IMR-90 (cell line): ENCODE measurements around the gene MGLL. TPM values are rescaled to one million over a fixed set of nuclear protein-coding genes. Genes with fewer than 3 reads are reported as not detected.

Source experiments
- ATAC-seq: fragments of 200-7000 bp; cut with Tn5 transposase; 2 replicates; pipeline ENCODE4 v1.9.1; 2020; ENCODE audit warnings: low read depth, mild to moderate bottlenecking, moderate library complexity
- BruUV-seq: library from RNA; stranded (reverse); fragments of 400-500 nt; replicated peaks from 2 replicates; lab custom pipeline; 2021; lab: Mats Ljungman, UMichigan
- CTCF ChIA-PET: fragments of 300-600 bp; formaldehyde crosslinking; extraction: SDS; loops from one replicate; lab custom pipeline; 2021; ENCODE audit warnings: antibody characterized with exemption; lab: Yijun Ruan, JAX
- POLR2A ChIA-PET: fragments of 300-600 bp; sonication (Branson Sonifier 250); formaldehyde crosslinking; loops from one replicate; lab custom pipeline; 2022; ENCODE audit warnings: antibody characterized with exemption; ENCODE audit not compliant: unreplicated experiment; lab: Charles Lee
- DNase-seq: peaks from one replicate; pipeline ENCODE4 v3.0.0; 2013
- H2AFZ ChIP-seq: replicated peaks from 2 replicates; pipeline ENCODE3; 2013; ENCODE audit warnings: low read length, mild to moderate bottlenecking; ENCODE audit not compliant: poor library complexity
- H2AK5ac ChIP-seq: 2 replicates; pipeline ENCODE4 v1.6.1; 2013; ENCODE audit warnings: low read depth, low read length, inconsistent platforms
- H2AK9ac ChIP-seq: replicated peaks from 2 replicates; pipeline ENCODE3; 2013; ENCODE audit warnings: mild to moderate bottlenecking, low read depth, low read length, moderate library complexity; ENCODE audit not compliant: poor library complexity
- H2BK120ac ChIP-seq: 2 replicates; pipeline ENCODE4 v1.6.1; 2013; ENCODE audit warnings: low read depth, low read length, inconsistent platforms
- H2BK15ac ChIP-seq: 3 replicates; pipeline ENCODE4 v1.6.1; 2013; ENCODE audit warnings: low read depth, low read length, inconsistent platforms
- H2BK20ac ChIP-seq: 2 replicates; pipeline ENCODE4 v1.6.1; 2013; ENCODE audit warnings: low read depth, mild to moderate bottlenecking, inconsistent platforms, low read length, moderate library complexity
- H2BK5ac ChIP-seq: 2 replicates; pipeline ENCODE4 v1.6.1; 2013; ENCODE audit warnings: mild to moderate bottlenecking, low read depth, low read length, inconsistent platforms; ENCODE audit not compliant: poor library complexity, severe bottlenecking
- H3K14ac ChIP-seq: replicated peaks from 2 replicates; pipeline ENCODE4 v1.6.1; 2013; ENCODE audit warnings: low read depth, low read length, inconsistent platforms
- H3K18ac ChIP-seq: 2 replicates; pipeline ENCODE4 v1.6.1; 2013; ENCODE audit warnings: low read depth, low read length, control low read depth
- H3K23ac ChIP-seq: 2 replicates; pipeline ENCODE4 v1.6.1; 2013; ENCODE audit warnings: low read depth, low read length, inconsistent platforms
- H3K27ac ChIP-seq: 2 replicates; pipeline ENCODE4 v1.5.1; 2013; ENCODE audit warnings: mild to moderate bottlenecking, control low read depth, low read length; ENCODE audit not compliant: insufficient read depth
- H3K27me3 ChIP-seq: 2 replicates; pipeline ENCODE4 v1.6.1; 2013; ENCODE audit warnings: low read length; ENCODE audit not compliant: control insufficient read depth, insufficient read depth
- H3K36me3 ChIP-seq: 2 replicates; pipeline ENCODE4 v1.6.1; 2013; ENCODE audit warnings: low read length, mixed read lengths; ENCODE audit not compliant: control insufficient read depth, insufficient read depth
- H3K4ac ChIP-seq: 2 replicates; pipeline ENCODE4 v1.6.1; 2013; ENCODE audit warnings: low read depth, low read length, inconsistent platforms
- H3K4me1 ChIP-seq: 2 replicates; pipeline ENCODE4 v1.6.1; 2013; ENCODE audit warnings: low read length, mixed read lengths; ENCODE audit not compliant: control insufficient read depth, insufficient read depth
- H3K4me2 ChIP-seq: 2 replicates; pipeline ENCODE4 v1.6.1; 2013; ENCODE audit warnings: low read depth, mild to moderate bottlenecking, control low read depth, low read length, moderate library complexity
- H3K4me3 ChIP-seq: 2 replicates; pipeline ENCODE4 v1.5.1; 2013; ENCODE audit warnings: low read depth, mild to moderate bottlenecking, control low read depth, low read length, moderate library complexity; ENCODE audit not compliant: insufficient read depth
- H3K56ac ChIP-seq: 2 replicates; pipeline ENCODE4 v1.6.1; 2013; ENCODE audit warnings: low read length, inconsistent platforms; ENCODE audit not compliant: insufficient read depth; ENCODE audit errors: extremely low read depth
- H3K79me1 ChIP-seq, 2 experiments: 2 replicates each; pipeline ENCODE4 v1.6.1; 2013; ENCODE audit warnings: low read length in 2 of 2, inconsistent platforms in 1 of 2, low read depth in 1 of 2
- H3K9ac ChIP-seq: 2 replicates; pipeline ENCODE4 v1.6.1; 2013; ENCODE audit warnings: low read depth, low read length, control low read depth
- H3K9me1 ChIP-seq: 2 replicates; pipeline ENCODE4 v1.6.1; 2013; ENCODE audit warnings: low read length, inconsistent platforms; ENCODE audit not compliant: insufficient read depth
- H3K9me3 ChIP-seq: 2 replicates; pipeline ENCODE4 v1.6.1; 2013; ENCODE audit warnings: low read length; ENCODE audit not compliant: control insufficient read depth, insufficient read depth
- H4K20me1 ChIP-seq: 2 replicates; pipeline ENCODE4 v1.6.1; 2013; ENCODE audit warnings: low read length, inconsistent platforms; ENCODE audit not compliant: insufficient read depth
- H4K5ac ChIP-seq: 2 replicates; pipeline ENCODE4 v1.6.1; 2013; ENCODE audit warnings: mild to moderate bottlenecking, low read depth, low read length, control low read depth
- H4K8ac ChIP-seq, 2 experiments: 2 replicates each; pipeline ENCODE4 v1.6.1; 2013; ENCODE audit warnings: low read depth in 2 of 2, low read length in 2 of 2, control low read depth in 1 of 2, inconsistent platforms in 1 of 2
- H4K91ac ChIP-seq: 2 replicates; pipeline ENCODE4 v1.6.1; 2013; ENCODE audit warnings: low read depth, low read length, inconsistent platforms; ENCODE audit not compliant: insufficient read depth
- CEBPB ChIP-seq: IDR thresholded peaks from 2 replicates; pipeline ENCODE4 v1.6.1; 2012; ENCODE audit warnings: low read depth, low read length, improper control_type of control experiment
- CTCF ChIP-seq: conservative IDR thresholded peaks from 2 replicates; pipeline ENCODE4 v1.5.1; 2012; ENCODE audit warnings: mild to moderate bottlenecking, low read depth, low read length, improper control_type of control experiment
- FOS ChIP-seq: fragments of 150-350 bp; IDR thresholded peaks from 2 replicates; pipeline ENCODE4 v1.6.1; 2016; ENCODE audit warnings: low read depth, low read length
- MAZ ChIP-seq: IDR thresholded peaks from 2 replicates; pipeline ENCODE4 v1.6.1; 2012; ENCODE audit warnings: low read depth, mild to moderate bottlenecking, low read length, improper control_type of control experiment, moderate library complexity, borderline replicate concordance
- RAD21 ChIP-seq: IDR thresholded peaks from 2 replicates; pipeline ENCODE4 v1.6.1; 2012; ENCODE audit warnings: low read length, improper control_type of control experiment
- RCOR1 ChIP-seq: IDR thresholded peaks from 2 replicates; pipeline ENCODE4 v1.6.1; 2012; ENCODE audit warnings: mild to moderate bottlenecking, low read length, improper control_type of control experiment; ENCODE audit not compliant: insufficient replicate concordance
- SMC3 ChIP-seq: fragments of 150-350 bp; IDR thresholded peaks from 2 replicates; pipeline ENCODE4 v1.6.1; 2016; ENCODE audit warnings: low read depth, mild to moderate bottlenecking, antibody characterized with exemption, low read length, moderate library complexity
- WGBS, 2 experiments: methylation state at CpG; one replicate each; pipeline versions ENCODE4 v1.1.5 to v1.1.7; 2013; ENCODE audit warnings: missing lambda C conversion rate in 2 of 2; ENCODE audit not compliant: insufficient read length in 1 of 2; ENCODE audit errors: extremely low coverage in 2 of 2; 5-methylcytosine and 5-hydroxymethylcytosine counted together
- dilution Hi-C: fragments of 300-500 bp; cut with HindIII; formaldehyde crosslinking; loops from one replicate; pipeline ENCODE4 v1.14.3; 2018; ENCODE audit warnings: low sequenced_read_pairs; ENCODE audit not compliant: unreplicated experiment
- in situ Hi-C: fragments of 300-500 bp; cut with MboI; formaldehyde crosslinking; loops from 3 replicates; pipeline ENCODE4 v1.14.3; 2019; ENCODE audit warnings: low sequenced_read_pairs, inconsistent platforms, mixed read lengths
- intact Hi-C: fragments of 100-400 bp; cut with micrococcal nuclease; formaldehyde crosslinking; loops from 2 replicates; pipeline ENCODE4 v1.10.0; 2022
- polyA plus RNA-seq, 3 experiments: library from polyadenylated mRNA; depleted of rRNA; stranded (reverse); fragments of >200 nt; gene quantifications; 2 replicates each; pipeline ENCODE4 v1.2.3, GENCODE V29; 2012; ENCODE audit warnings: low replicate concordance in 1 of 3
- total RNA-seq: library from RNA; depleted of rRNA; stranded (reverse); fragments of >200 nt; gene quantifications from 2 replicates; pipeline ENCODE4 v1.2.3, GENCODE V29; 2012

MGLL gene
- total and polyA plus RNA-seq, 2 of the 4 experiments (the other 2 are of a cell fraction): 23.7 to 60.6 TPM

GRCh38 chr3:127831723-127832172 lies 9.4 kb upstream of the MGLL start:
- DNase-seq (peak; percentile 49), ATAC-seq (peak; percentile 66)
- Histone ChIP-seq H2BK120ac (no peak overlapping the region), H3K27me3 (no peaks in the 10 kb centered on the region), H3K79me1 (no peaks in the 10 kb centered on the region), H3K4ac (no peak overlapping the region), H3K18ac (no peak overlapping the region), H2AK5ac (no peak overlapping the region), H3K56ac (no peak overlapping the region), H3K14ac (no peak overlapping the region), H3K23ac (no peak overlapping the region), H3K9ac (no peak overlapping the region), H3K9me3 (peaks cover 8% of the 10 kb centered on the region; the same call in 1 of the 2 replicates), H4K5ac (no peak overlapping the region), H2BK20ac (no peak overlapping the region), H4K20me1 (no peaks in the 10 kb centered on the region), H3K27ac (no peak overlapping the region), H2BK15ac (no peak overlapping the region), H3K4me3 (no peak overlapping the region), H4K91ac (no peak overlapping the region), H4K8ac (no peak overlapping the region), H2BK5ac (no peak overlapping the region), H3K4me1 (no peaks in the 10 kb centered on the region), H3K4me2 (no peak overlapping the region), H2AFZ (no peak overlapping the region), H3K9me1 (no peaks in the 10 kb centered on the region), H2AK9ac (no peak overlapping the region), H3K36me3 (no peaks in the 10 kb centered on the region)
- dilution Hi-C loops: no loop called here
- POLR2A ChIA-PET: interaction anchor here (0.6 kb wide), 1 partner anchor 131 kb away, joined by 3 read pairs; no protein-coding TSS in a partner anchor
- in situ Hi-C loops: no loop called here
- BruUV-seq: no TSS peak
- no CpG with 5 or more reads among the region's 4 CpGs for WGBS, 2 experiments
- CTCF ChIA-PET: interaction anchor here (0.9 to 1.9 kb wide), 4 partner anchors 81 to 173 kb away, joined by 3 to 9 read pairs (median 4); no protein-coding TSS in a partner anchor
- intact Hi-C loops: loop anchor here (1.0 to 10.0 kb wide), 2 partner anchors 179 to 257 kb away; no protein-coding TSS in a partner anchor
- no peak for TF ChIP-seq MAZ
- TF ChIP-seq SMC3: peak; percentile 86
- no peak for TF ChIP-seq FOS
- TF ChIP-seq CEBPB: 0 out of 2 replicates have a peak, but pooled peaks have one; percentile 3
- no peak for TF ChIP-seq RCOR1
- TF ChIP-seq CTCF: peak; percentile 73
- TF ChIP-seq RAD21: peak; percentile 86
